Astrocyte (in vitro differentiated cells and primary cell): ENCODE results near the gene FAM98B. TPM values are rescaled to one million over a fixed set of nuclear protein-coding genes. Genes with fewer than 3 reads are reported as not detected.

Experiments
- DNase-seq: peaks from one replicate; pipeline ENCODE4 v3.0.0-alpha.2; 2010; ENCODE audit warnings: low read depth
- FAIRE-seq: peaks from 2 replicates; lab custom pipeline; 2011; peaks lifted over from hg19 to GRCh38; lab: Jason Lieb, UNC
- H2AFZ ChIP-seq: 2 replicates; pipeline ENCODE4 v1.6.0; 2012; ENCODE audit warnings: low read depth, low read length, inconsistent platforms
- H3K27ac ChIP-seq: 2 replicates; pipeline ENCODE4 v1.5.1; 2011; ENCODE audit warnings: low read depth, low read length, inconsistent platforms
- H3K27me3 ChIP-seq: 2 replicates; pipeline ENCODE4 v1.6.0; 2011; ENCODE audit warnings: low read length, inconsistent platforms; ENCODE audit not compliant: insufficient read depth
- H3K36me3 ChIP-seq: 2 replicates; pipeline ENCODE4 v1.5.1; 2011; ENCODE audit warnings: low read length, inconsistent platforms; ENCODE audit not compliant: insufficient read depth
- H3K4me1 ChIP-seq: 2 replicates; pipeline ENCODE4 v1.5.1; 2011; ENCODE audit warnings: low read length, inconsistent platforms; ENCODE audit not compliant: insufficient read depth
- H3K4me2 ChIP-seq: 2 replicates; pipeline ENCODE4 v1.6.0; 2012; ENCODE audit warnings: low read length, inconsistent platforms
- H3K4me3 ChIP-seq: 2 replicates; pipeline ENCODE4 v1.5.1; 2011; ENCODE audit warnings: low read depth, mild to moderate bottlenecking, low read length, inconsistent platforms; ENCODE audit not compliant: insufficient read depth
- H3K79me2 ChIP-seq: 2 replicates; pipeline ENCODE4 v1.6.0; 2012; ENCODE audit warnings: mild to moderate bottlenecking, low read length, inconsistent platforms; ENCODE audit not compliant: insufficient read depth
- H3K9ac ChIP-seq: 2 replicates; pipeline ENCODE4 v1.6.0; 2012; ENCODE audit warnings: mild to moderate bottlenecking, low read length, inconsistent platforms
- H3K9me3 ChIP-seq: 2 replicates; pipeline ENCODE4 v1.5.1; 2012; ENCODE audit warnings: low read depth, mild to moderate bottlenecking, low read length, inconsistent platforms; ENCODE audit not compliant: insufficient read depth
- H4K20me1 ChIP-seq: 2 replicates; pipeline ENCODE4 v1.6.0; 2012; ENCODE audit warnings: low read length, inconsistent platforms; ENCODE audit not compliant: insufficient read depth
- H3K27ac Mint-ChIP-seq: one replicate; pipeline ENCODE4 v1.8.0; 2021; ENCODE audit warnings: mild to moderate bottlenecking, mixed read lengths; ENCODE audit not compliant: unreplicated experiment
- H3K27me3 Mint-ChIP-seq: one replicate; pipeline ENCODE4 v1.8.0; 2021; ENCODE audit warnings: low read depth, mixed read lengths; ENCODE audit not compliant: unreplicated experiment
- H3K36me3 Mint-ChIP-seq: one replicate; pipeline ENCODE4 v1.8.0; 2021; ENCODE audit warnings: low read depth, mixed read lengths; ENCODE audit not compliant: unreplicated experiment
- H3K4me1 Mint-ChIP-seq: one replicate; pipeline ENCODE4 v1.8.0; 2021; ENCODE audit warnings: low read depth, mixed read lengths; ENCODE audit not compliant: unreplicated experiment
- H3K4me3 Mint-ChIP-seq: one replicate; pipeline ENCODE4 v1.8.0; 2021; ENCODE audit warnings: mild to moderate bottlenecking, moderate library complexity, mixed read lengths; ENCODE audit not compliant: unreplicated experiment
- H3K9me3 Mint-ChIP-seq: one replicate; pipeline ENCODE4 v1.8.0; 2021; ENCODE audit warnings: mild to moderate bottlenecking, mixed read lengths; ENCODE audit not compliant: unreplicated experiment
- EZH2 ChIP-seq: IDR thresholded peaks from 2 replicates; pipeline ENCODE4 v1.6.1; 2012; ENCODE audit warnings: mild to moderate bottlenecking, low read length, inconsistent platforms; ENCODE audit not compliant: insufficient read depth
- total RNA-seq: library from RNA; stranded (reverse); gene quantifications from 2 replicates; pipeline ENCODE4 v1.2.1, GENCODE V29; 2021
- TF ChIP-seq, protein P1 (sequence below): IDR thresholded peaks from 2 replicates; pipeline ENCODE4 v1.5.1; 2011; ENCODE audit warnings: low read depth, mild to moderate bottlenecking, inconsistent platforms, low read length, moderate library complexity; ENCODE audit not compliant: insufficient read depth

The FAM98B gene
- total RNA-seq, 1 donor from 2014 or later: 21.6 TPM

DNA sequence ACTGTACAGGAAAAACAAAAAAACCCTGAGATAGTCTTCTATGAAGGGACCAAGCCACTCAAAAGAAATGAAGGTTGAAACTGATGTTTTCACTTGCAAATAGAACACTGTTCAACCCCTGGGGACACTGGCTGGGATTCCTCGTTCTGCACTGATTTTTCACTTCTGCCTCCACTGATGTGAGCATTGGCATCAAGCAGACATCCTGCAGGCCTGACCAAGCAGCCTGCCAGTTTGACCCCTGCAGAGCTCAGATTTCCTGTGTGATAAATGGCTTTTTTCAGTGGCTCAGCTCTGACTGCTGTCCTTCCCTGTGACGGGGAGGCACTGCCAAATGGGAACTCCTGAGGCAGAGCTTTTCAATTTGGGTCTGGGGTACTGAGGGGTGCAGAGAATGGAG, 60.7 kb downstream of the FAM98B start:
- no peak for FAIRE-seq

DNA sequence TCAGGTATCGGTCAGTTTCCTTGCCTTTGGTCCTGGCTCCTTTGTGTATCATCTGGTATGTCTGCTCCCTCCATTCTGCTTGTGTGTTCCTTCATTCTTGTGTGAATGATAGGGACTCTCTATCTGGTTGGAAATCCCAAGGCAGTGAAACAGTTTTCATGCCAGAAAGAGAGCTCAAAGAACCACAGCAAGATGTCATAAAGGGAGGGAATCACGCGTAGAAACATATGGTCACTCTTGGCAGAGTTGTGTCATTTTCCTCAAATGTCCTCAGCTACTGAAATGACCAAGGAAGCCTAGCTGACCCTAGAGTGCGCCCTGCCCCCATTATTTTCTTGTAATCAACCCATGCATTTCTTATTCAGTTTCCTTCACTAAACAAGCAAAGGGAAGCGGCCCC, 62.7 kb downstream of the FAM98B start:
- Histone ChIP-seq H2AFZ (no peak overlapping the region), H3K4me2 (no peak overlapping the region), H3K27ac (no peak overlapping the region), H3K79me2 (no peaks in the 10 kb centered on the region), H3K36me3 (no peaks in the 10 kb centered on the region), H4K20me1 (no peaks in the 10 kb centered on the region), H3K4me1 (no peaks in the 10 kb centered on the region), H3K9ac (no peak overlapping the region), H3K27me3 (peaks cover under 1% of the 10 kb centered on the region), H3K9me3 (no peaks in the 10 kb centered on the region), H3K4me3 (no peak overlapping the region)
- no peak overlapping the region for H3K27ac Mint-ChIP-seq
- peaks cover 15% of the 10 kb centered on the region for H3K4me1 Mint-ChIP-seq
- H3K27me3 Mint-ChIP-seq: peaks cover 2% of the 10 kb centered on the region
- H3K4me3 Mint-ChIP-seq: no peak overlapping the region
- FAIRE-seq (no peak), DNase-seq (no peak)
- no peaks in the 10 kb centered on the region for H3K36me3 Mint-ChIP-seq
- H3K9me3 Mint-ChIP-seq: no peaks in the 10 kb centered on the region
- TF ChIP-seq EZH2: no peak
- TF ChIP-seq, protein P1, sequence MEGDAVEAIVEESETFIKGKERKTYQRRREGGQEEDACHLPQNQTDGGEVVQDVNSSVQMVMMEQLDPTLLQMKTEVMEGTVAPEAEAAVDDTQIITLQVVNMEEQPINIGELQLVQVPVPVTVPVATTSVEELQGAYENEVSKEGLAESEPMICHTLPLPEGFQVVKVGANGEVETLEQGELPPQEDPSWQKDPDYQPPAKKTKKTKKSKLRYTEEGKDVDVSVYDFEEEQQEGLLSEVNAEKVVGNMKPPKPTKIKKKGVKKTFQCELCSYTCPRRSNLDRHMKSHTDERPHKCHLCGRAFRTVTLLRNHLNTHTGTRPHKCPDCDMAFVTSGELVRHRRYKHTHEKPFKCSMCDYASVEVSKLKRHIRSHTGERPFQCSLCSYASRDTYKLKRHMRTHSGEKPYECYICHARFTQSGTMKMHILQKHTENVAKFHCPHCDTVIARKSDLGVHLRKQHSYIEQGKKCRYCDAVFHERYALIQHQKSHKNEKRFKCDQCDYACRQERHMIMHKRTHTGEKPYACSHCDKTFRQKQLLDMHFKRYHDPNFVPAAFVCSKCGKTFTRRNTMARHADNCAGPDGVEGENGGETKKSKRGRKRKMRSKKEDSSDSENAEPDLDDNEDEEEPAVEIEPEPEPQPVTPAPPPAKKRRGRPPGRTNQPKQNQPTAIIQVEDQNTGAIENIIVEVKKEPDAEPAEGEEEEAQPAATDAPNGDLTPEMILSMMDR: no peak

More for the DNA sequence above, 60.7 kb downstream of the FAM98B start:
- H3K9me3 ChIP-seq: no peaks in the 10 kb centered on the region
- no peaks in the 10 kb centered on the region for H3K36me3 ChIP-seq
- no peak for DNase-seq
- H3K27me3 ChIP-seq: peaks cover 3% of the 10 kb centered on the region
- H4K20me1 ChIP-seq: no peaks in the 10 kb centered on the region
- no peaks in the 10 kb centered on the region for H3K9me3 Mint-ChIP-seq
- H3K4me3 Mint-ChIP-seq: no peak overlapping the region
- H3K27ac ChIP-seq: no peak overlapping the region
- no peak overlapping the region for H3K9ac ChIP-seq
- H3K4me3 ChIP-seq: no peak overlapping the region
- no peaks in the 10 kb centered on the region for H3K4me1 ChIP-seq
- H3K4me2 ChIP-seq: no peak overlapping the region
- H3K4me1 Mint-ChIP-seq: peaks cover 15% of the 10 kb centered on the region
- no peak overlapping the region for H3K27ac Mint-ChIP-seq
- TF ChIP-seq, protein P1: no peak
- TF ChIP-seq EZH2: no peak
- H3K36me3 Mint-ChIP-seq: no peaks in the 10 kb centered on the region
- no peak overlapping the region for H2AFZ ChIP-seq
- H3K79me2 ChIP-seq: no peaks in the 10 kb centered on the region
- peaks cover 2% of the 10 kb centered on the region for H3K27me3 Mint-ChIP-seq

DNA sequence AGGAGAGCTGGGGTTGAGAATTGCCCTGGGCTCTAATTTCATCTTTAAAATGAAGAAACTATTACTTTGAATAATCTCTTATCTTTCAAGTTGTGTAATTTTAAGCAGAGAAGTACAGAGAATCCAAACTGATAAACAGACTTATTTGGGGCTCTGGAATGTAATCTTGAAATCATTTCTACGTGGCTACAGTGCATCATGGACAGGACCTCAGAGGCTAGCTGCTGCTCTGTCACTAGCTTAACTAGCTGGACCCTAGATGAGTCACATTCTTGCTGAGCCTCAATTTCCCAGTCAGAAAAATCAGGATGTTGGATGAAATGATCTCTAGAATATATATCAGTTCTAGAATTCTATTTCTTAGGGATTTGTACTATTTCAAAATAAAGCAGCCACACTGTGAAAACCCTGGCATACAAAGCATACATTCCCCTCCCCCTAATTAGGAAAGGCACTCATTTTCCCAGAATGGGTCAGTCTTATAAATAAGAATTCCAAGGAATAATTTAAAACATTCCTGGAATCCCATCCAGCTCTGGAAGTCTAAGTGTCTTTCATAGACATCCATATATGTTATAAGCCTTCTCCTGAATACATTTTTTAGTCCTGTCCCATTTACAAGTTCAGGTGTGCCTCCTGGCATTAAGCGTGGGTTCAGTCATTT, 63.5 kb downstream of the FAM98B start:
- Mint-ChIP-seq H3K4me1 (peaks cover 15% of the 10 kb centered on the region), H3K4me3 (no peak overlapping the region), H3K27ac (no peak overlapping the region), H3K36me3 (no peaks in the 10 kb centered on the region), H3K9me3 (no peaks in the 10 kb centered on the region), H3K27me3 (peaks cover 2% of the 10 kb centered on the region)
- no peaks in the 10 kb centered on the region for H3K4me1 ChIP-seq
- TF ChIP-seq, protein P1: no peak
- no peak for TF ChIP-seq EZH2
- H3K79me2 ChIP-seq: no peaks in the 10 kb centered on the region
- H3K4me2 ChIP-seq: no peak overlapping the region
- no peaks in the 10 kb centered on the region for H3K27me3 ChIP-seq
- no peaks in the 10 kb centered on the region for H4K20me1 ChIP-seq
- no peak overlapping the region for H2AFZ ChIP-seq
- H3K36me3 ChIP-seq: no peaks in the 10 kb centered on the region
- no peak overlapping the region for H3K9ac ChIP-seq
- no peak overlapping the region for H3K27ac ChIP-seq
- FAIRE-seq (no peak), DNase-seq (no peak)
- no peak overlapping the region for H3K4me3 ChIP-seq
- H3K9me3 ChIP-seq: no peaks in the 10 kb centered on the region
